ENCODE results near the gene SPAG5.
A peak's percentile ranks its signal among the peaks of the same experiment; 100 is the strongest.

The SPAG5 gene

DNA sequence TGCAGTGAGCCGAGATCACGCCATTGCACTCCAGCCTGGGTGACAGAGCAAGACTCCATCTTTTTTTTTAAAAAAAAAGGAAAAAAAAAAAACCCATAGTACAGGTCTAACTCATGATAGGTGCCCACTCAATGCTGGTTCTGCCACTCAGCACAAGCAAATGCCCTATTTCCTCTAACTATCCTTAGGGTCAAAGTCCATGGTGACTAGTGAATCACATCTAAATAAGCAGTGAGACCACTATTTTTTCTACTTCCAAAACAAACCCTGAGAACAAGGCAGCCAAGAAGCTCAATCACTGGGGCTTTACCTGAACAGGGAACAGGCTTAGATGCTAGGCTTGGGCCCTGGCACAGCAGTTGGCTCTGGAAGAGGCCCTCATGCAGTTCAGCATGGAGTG is 42.8 kb upstream of the SPAG5 start:
- Histone ChIP-seq H3K4me3 (no peak overlapping the region), H3K27ac (no peak overlapping the region)
- no peak for DNase-seq (ENCODE audit: low spot score)
- TF ChIP-seq, protein P1, sequence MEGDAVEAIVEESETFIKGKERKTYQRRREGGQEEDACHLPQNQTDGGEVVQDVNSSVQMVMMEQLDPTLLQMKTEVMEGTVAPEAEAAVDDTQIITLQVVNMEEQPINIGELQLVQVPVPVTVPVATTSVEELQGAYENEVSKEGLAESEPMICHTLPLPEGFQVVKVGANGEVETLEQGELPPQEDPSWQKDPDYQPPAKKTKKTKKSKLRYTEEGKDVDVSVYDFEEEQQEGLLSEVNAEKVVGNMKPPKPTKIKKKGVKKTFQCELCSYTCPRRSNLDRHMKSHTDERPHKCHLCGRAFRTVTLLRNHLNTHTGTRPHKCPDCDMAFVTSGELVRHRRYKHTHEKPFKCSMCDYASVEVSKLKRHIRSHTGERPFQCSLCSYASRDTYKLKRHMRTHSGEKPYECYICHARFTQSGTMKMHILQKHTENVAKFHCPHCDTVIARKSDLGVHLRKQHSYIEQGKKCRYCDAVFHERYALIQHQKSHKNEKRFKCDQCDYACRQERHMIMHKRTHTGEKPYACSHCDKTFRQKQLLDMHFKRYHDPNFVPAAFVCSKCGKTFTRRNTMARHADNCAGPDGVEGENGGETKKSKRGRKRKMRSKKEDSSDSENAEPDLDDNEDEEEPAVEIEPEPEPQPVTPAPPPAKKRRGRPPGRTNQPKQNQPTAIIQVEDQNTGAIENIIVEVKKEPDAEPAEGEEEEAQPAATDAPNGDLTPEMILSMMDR (IDR thresholded peaks at IDR 0.05), result no peak

DNA sequence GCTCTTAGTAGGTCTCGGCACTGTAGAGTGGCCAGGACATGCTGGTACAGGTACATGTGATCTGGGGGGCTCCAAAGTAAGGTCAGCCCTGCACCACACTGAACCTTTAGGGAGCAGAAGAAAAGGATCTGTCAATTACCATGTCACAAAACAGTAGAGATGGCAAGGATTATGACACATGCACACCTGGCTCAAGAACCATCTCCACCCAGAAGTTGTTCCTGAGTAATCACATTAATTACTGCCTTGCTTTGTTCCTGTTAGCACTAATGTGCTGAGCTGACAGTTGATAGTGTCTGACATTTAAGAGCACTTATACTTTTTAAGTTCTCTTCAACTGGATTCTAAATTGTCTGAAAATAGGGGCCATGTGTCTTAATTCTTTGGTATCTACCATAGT is 36.7 kb upstream of the SPAG5 start:
- TF ChIP-seq, protein P1 (IDR thresholded peaks at IDR 0.05), result no peak
- no peak for DNase-seq (ENCODE audit: low spot score)
- Histone ChIP-seq H3K4me3 (no peak overlapping the region), H3K27ac (no peak overlapping the region)

DNA sequence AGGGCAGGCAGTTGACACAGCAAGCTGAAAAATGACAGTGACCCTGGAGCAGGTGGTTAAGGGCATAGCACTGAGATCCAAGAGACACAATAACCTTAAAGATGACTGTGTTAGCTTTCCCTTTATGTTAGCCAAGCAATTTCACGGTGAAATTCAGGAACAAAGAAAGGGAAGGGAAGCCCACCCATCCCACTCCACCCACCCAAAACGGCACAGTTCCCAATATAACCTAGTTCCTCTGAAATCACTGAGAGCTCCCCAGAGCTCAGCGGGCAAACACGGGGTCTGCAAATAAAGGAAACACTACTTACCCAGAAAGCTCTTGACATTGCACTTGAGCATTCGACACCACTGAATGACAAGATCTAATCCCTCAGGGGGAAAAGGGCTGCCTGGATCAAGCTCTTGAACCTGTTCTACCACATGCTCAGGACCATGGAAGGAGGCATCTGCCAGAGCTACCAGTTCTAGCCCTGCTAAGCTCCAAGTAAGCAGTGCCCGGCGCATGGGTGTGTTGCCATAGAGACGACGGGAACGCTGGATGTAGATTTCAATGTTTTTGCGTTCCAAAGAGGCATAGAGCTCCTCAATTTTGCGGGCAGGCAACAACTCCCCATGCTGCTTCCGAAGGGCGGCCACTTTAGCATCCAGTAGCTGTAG is 35.5 kb upstream of the SPAG5 start:
- no peak overlapping the region for H3K4me3 ChIP-seq
- no peak for DNase-seq (ENCODE audit: low spot score)
- TF ChIP-seq, protein P1 (IDR thresholded peaks at IDR 0.05), result no peak
- no peak overlapping the region for H3K27ac ChIP-seq

DNA sequence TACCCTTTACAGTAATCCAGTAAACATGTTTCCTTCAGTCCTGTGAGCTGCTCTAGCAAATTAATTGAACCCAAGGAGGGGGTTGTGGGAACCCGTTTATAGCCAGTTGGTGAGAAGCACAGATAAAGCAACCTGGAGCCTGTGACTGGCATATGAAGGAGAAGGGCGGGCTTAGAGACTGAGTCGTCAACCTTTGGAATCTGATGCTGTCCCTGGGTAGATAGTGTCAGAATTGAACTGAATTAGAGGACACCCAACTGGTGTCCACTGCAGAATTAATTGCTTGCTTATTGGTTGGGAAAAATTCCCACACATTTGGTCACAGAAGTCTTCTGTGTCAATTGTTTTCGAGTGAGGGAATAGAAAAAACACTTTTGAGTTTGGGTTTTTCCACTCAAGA is 28.0 kb upstream of the SPAG5 start:
- Histone ChIP-seq H3K4me3 (no peak overlapping the region), H3K27ac (no peak overlapping the region)
- DNase-seq (ENCODE audit: low spot score), result no peak
- TF ChIP-seq, protein P1 (IDR thresholded peaks at IDR 0.05), result no peak

DNA sequence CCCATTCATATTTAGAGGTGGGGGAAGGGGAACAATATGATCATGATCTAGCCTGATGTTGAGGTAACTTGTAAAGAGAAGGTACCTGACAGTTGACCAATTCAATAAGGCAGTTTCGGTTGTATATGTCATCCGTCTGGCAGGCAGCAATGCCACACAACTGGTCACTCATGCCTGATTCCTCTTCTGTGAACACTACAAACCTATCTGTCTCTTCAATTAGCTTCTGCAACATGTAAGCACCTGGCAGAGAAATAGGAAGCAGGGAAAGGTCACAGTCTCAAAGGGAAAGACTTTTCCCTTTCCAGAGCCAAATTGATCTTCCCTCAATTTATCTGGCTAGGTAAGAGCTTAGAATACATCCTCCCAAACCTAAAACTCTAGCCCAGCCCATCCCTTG is 25.3 kb upstream of the SPAG5 start:
- no peak overlapping the region for H3K27ac ChIP-seq
- no peak for DNase-seq (ENCODE audit: low spot score)
- TF ChIP-seq, protein P1 (IDR thresholded peaks at IDR 0.05), result no peak
- no peak overlapping the region for H3K4me3 ChIP-seq

- Histone ChIP-seq H3K27ac (no peak overlapping the region), H3K4me3 (no peak overlapping the region)
- TF ChIP-seq, protein P1 (IDR thresholded peaks at IDR 0.05), result no peak
- peak; percentile 28 for DNase-seq (ENCODE audit: low spot score)
Observed at GRCh38 chr17:28623696-28624095, 24.9 kb upstream of the SPAG5 start.

DNA sequence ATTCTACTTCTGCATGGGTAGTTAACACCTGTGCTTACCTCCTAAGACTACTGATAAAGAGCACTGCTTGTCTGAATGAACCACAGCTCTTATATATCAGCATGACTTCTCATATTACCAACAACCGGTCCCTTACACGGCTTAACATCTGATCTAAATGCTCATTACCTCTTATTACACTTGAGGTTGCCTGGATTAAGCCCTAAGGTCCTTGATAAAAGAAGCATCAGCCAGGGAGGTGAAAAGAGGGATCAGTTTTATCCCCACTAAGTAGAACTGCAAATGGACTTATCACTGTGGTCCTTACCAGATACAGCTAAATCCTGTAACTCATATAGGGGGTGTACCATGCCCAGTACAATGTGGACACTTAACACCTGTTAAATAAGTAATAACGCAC is 23.4 kb upstream of the SPAG5 start:
- DNase-seq (ENCODE audit: low spot score), result no peak
- no peak overlapping the region for H3K4me3 ChIP-seq
- no peak overlapping the region for H3K27ac ChIP-seq
- TF ChIP-seq, protein P1 (IDR thresholded peaks at IDR 0.05), result no peak
